HG03159 (cell line): ENCODE results near the gene JSRP1.

Source experiments
- ATAC-seq: cut with Tn5 transposase; IDR thresholded peaks from one replicate; pipeline ENCODE4 v1.9.1; 2021; ENCODE audit warnings: mild to moderate bottlenecking, moderate library complexity; ENCODE audit not compliant: unreplicated experiment

JSRP1 gene

GRCh38 chr19:2266183-2266993 lies 10.2 kb upstream of the JSRP1 start:
- ATAC-seq = no peak

- no peak for ATAC-seq
These were observed 5.4 kb upstream of the JSRP1 start for GRCh38 chr19:2261438-2262172.

DNA sequence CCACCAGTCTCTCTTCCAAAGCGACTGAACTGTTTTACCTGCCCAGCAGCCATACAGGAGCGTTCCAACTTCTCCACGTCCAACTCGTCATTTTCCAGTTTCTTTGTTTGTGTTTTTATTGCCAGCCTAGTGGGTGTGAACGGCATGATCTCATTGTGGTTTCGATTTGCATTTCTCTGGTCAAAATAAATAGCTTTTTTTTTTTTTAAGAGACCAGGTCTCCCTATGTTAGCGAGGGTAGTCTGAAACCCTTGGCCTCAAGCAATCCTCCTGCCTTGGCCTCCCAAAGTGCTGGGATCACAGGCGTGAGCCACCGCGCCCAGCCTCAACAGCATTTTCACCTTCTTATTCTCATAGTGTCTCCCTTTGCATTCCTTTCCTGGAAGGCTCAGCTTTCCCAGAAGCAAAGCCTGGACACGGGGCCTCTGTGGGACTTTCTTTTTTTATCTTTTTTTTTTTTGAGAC lies 4.2 kb upstream of the JSRP1 start:
- ATAC-seq = no peak

- no peak for ATAC-seq
These were observed 3.1 kb upstream of the JSRP1 start for GRCh38 chr19:2259336-2259735.

- no peak for ATAC-seq
These were observed 938 bp downstream of the JSRP1 start for GRCh38 chr19:2255112-2255845.

DNA sequence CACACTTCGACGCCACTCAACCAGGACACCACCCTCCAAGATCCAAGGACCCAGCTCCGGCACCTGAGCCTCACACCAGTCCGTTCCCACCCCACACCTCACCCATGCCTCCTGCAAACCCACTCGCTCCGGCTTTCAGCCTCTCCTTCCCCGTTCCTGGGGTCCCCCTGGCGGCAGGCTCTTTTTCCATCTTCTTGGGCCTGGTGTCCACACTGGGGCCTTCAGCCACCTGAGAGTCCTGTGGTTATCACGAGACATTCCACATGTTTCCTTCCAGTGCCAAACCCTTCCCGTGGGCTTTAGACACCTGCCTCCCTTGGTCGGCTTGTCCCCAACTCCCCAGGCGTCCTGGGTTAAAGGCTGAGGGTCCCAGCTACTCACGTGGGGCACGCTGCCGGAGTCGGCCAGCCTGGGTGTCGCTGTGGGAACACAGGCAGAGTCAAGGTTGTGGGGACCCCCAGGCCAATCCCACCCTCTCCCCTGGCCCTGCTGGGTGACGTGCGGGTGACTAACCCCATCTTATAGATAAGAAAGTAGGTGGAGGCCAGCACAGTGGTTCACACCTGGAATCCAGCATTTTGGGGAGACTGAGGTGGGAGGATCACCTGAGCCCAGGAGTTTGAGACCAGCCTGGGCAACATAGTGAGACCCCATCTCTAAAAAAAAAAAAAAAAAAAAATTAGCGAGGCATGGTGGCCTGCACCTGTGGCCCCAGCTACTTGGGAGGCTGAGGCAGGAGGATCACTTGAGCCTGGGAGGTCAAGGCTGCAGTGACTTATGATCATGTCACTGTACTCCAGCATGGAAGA lies 1.9 kb downstream of the JSRP1 start:
- no peak for ATAC-seq

- ATAC-seq = no peak
These were observed 2.8 kb downstream of the JSRP1 start for GRCh38 chr19:2253106-2254063.

- ATAC-seq = no peak
These were observed 3.5 kb downstream of the JSRP1 start for GRCh38 chr19:2252797-2253105.

GRCh38 chr19:2252055-2252796 lies 4.0 kb downstream of the JSRP1 start:
- ATAC-seq = no peak

DNA sequence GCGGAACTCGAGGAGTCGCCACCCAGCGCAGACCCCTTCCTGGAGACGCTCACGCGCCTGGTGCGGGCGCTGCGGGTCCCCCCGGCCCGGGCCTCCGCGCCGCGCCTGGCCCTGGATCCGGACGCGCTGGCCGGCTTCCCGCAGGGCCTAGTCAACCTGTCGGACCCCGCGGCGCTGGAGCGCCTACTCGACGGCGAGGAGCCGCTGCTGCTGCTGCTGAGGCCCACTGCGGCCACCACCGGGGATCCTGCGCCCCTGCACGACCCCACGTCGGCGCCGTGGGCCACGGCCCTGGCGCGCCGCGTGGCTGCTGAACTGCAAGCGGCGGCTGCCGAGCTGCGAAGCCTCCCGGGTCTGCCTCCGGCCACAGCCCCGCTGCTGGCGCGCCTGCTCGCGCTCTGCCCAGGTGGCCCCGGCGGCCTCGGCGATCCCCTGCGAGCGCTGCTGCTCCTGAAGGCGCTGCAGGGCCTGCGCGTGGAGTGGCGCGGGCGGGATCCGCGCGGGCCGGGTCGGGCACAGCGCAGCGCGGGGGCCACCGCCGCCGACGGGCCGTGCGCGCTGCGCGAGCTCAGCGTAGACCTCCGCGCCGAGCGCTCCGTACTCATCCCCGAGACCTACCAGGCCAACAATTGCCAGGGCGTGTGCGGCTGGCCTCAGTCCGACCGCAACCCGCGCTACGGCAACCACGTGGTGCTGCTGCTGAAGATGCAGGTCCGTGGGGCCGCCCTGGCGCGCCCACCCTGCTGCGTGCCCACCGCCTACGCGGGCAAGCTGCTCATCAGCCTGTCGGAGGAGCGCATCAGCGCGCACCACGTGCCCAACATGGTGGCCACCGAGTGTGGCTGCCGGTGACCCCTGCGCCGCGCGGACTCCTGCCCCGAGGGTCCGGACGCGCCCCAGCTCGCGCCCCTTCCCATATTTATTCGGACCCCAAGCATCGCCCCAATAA lies 4.8 kb downstream of the JSRP1 start:
- ATAC-seq = no peak

GRCh38 chr19:2250766-2251105 lies 5.5 kb downstream of the JSRP1 start:
- ATAC-seq = no peak

DNA sequence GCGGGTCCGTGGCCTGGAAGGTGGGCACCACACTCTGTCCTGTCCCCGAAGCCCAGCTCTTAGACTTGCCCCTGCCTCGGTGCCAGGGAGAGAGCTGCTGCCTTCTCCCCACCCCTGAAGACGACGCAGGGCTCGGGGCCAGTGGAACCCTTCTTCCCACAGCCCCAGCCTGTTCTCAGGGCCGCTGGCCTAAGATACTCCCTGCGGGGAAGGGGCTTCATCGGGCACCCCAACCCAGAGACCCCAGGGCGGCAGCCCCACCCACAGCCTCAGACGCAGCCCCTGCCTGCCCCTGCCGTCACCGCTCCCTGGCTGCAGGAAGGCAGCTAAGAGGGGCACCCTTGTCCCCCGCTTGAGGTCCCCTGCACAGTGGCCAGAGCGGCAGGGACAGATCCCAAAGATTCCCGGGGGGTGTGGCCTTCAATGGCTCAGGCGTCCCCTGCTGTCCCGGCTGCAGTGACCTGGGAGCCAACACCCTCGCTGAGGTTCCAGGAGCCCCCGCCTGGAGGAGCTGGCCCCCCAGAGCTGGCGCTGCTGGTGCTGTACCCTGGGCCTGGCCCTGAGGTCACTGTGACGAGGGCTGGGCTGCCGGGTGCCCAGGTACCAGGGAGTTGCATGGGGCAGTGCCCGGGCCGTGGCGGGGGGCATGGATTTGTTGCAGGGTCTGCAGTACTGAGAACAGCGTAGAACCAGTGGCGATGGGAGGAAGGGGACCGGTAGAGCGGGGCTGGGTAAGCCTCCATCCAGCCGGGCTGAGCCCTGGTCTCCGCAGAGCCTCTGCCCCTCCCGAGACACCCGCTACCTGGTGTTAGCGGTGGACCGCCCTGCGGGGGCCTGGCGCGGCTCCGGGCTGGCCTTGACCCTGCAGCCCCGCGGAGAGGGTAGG lies 6.1 kb downstream of the JSRP1 start:
- ATAC-seq = no peak

DNA sequence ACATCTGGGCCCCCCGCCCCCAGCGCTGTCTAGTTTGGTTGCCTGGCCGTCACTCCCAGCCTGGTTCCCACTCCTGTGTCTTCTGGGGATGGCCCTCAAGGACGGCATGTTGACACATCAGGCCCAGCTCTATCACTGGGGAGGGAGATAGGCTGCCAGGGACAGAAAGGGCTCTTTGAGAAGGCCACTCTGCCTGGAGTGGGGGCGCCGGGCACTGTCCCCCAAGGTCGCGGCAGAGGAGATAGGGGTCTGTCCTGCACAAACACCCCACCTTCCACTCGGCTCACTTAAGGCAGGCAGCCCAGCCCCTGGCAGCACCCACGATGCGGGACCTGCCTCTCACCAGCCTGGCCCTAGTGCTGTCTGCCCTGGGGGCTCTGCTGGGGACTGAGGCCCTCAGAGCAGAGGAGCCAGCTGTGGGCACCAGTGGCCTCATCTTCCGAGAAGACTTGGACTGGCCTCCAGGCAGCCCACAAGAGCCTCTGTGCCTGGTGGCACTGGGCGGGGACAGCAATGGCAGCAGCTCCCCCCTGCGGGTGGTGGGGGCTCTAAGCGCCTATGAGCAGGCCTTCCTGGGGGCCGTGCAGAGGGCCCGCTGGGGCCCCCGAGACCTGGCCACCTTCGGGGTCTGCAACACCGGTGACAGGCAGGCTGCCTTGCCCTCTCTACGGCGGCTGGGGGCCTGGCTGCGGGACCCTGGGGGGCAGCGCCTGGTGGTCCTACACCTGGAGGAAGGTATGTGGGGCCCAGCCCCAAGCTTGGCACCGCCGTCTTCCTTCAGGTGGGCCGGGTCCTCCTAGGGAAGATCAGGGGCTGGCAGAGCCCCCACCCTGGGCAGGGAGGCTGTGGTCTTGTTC lies 7.0 kb downstream of the JSRP1 start, which contains the start of gene AMH:
TSS of gene AMH (plus strand) at position 314 of the 857 bp plus-strand sequence. CDS start at position 324, 10 bp downstream.
- no peak for ATAC-seq

GRCh38 chr19:2248136-2249009 lies 7.8 kb downstream of the JSRP1 start:
- ATAC-seq = no peak
